ENCODE measurements around the gene CPNE4.

The CPNE4 gene

DNA sequence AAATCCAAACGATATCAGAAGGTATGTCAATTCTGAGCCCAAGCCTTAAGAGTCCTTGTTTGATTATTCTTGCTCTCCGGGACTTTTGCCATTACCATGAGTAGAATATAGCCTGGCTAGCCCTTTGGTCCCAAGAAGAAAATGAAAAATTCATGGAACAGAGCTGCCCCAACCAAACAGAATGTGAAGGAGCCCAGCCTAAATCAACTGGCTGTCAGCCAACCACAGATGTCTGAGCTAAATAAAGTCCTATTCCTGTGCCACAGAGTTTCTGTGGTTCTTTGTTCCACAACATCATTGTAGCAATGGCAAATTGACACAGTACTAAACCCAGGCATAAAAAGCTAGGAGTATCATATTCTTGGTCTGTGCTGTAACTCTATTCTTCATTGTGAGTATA lies 185.2 kb downstream of the CPNE4 start:
- DNase-seq (ENCODE audit: low spot score in 2 of 2) (no peak), ATAC-seq (ENCODE audit: low read depth) (no peak)

DNA sequence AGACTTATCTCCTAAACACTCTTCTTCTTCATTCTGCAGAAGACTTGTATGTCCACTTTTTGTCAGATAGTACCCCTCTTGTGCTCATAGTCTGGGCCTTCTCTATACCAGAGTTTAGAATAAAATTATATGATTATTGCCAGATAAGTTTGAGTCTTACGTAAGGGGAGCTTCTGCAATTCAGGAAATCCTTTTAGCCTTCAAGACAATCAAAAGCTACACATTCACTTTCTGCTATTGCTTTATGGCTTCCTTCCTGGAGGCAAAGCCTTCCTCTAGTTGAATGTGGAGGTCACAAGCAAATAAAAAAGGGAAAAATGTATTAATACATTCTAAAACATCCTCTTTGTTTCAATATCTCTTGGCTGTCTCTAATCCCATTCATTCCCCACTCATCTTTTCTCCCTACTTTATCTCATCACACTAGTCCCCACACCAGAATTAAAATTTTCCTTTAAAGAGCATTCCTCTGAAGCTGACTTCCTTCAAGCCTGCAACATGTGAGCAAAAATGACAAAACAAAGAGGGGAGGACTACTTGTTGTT lies 186.8 kb downstream of the CPNE4 start:
- Mint-ChIP-seq H3K9me3 (no peaks in the 10 kb centered on the region), H3K36me3 (no peaks in the 10 kb centered on the region)
- no peak for ATAC-seq (ENCODE audit: low read depth)

More for the DNA sequence above, 185.2 kb downstream of the CPNE4 start:
- no peaks in the 10 kb centered on the region for H3K9me3 Mint-ChIP-seq
- H3K36me3 Mint-ChIP-seq = no peaks in the 10 kb centered on the region
- no peak overlapping the region for H3K4me3 Mint-ChIP-seq
- H3K27me3 Mint-ChIP-seq = no peaks in the 10 kb centered on the region
- no peaks in the 10 kb centered on the region for H3K4me1 Mint-ChIP-seq
- no peak overlapping the region for H3K27ac Mint-ChIP-seq

DNA sequence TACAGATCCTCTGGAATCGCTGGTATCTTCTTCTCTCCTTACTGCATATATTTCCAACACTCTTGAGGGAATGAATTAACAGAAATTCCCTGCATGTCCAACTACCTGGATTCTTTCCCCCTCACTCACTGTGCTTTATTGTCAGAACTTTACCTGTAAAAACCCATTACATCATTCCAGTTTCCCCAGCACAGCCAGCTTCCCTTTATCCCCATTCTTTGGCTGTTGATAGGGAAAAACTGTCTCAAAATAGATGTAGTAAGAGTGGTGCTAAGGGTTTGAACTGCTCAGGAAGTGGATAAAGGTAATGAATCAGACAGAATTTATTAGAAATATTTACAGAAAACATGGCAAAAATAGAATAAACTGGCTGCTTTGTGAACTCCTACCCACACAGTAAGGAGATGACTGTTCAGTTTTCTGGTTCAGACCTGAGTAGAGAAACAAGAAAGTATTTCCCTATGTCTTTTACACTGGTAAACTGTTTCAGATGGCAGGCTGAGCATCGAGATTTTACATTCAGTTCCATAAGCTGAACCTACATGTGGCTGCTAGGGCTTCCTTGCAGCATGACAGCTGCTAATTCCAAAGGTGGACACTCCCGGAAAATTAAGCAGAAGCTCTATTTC lies 188.4 kb downstream of the CPNE4 start:
- H3K27me3 Mint-ChIP-seq = no peaks in the 10 kb centered on the region
- H3K4me3 Mint-ChIP-seq = no peak overlapping the region
- H3K4me1 Mint-ChIP-seq = no peaks in the 10 kb centered on the region

More for the DNA sequence above, 186.8 kb downstream of the CPNE4 start:
- Mint-ChIP-seq H3K4me1 (no peaks in the 10 kb centered on the region), H3K27ac (no peak overlapping the region), H3K27me3 (no peaks in the 10 kb centered on the region), H3K4me3 (no peak overlapping the region)
- no peak for DNase-seq (ENCODE audit: low spot score in 2 of 2)

DNA sequence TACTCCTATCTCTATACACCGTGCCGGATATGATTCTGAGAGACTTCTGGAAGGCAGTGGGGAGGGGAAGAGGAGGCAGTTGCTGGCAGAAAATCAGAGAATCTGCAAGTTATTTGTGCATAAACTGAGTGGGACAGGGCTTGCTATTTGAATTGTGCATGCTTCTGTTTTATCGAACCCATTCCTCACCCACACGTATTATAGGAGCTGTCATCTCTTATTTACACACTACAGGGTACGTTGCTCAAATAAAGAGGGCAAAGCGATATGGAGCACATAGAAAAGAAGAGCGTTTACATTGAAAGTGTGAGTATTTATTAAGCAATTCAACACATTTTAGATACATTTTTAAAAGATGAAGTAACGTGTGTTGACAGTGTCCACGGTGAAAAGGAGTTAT lies 191.6 kb downstream of the CPNE4 start:
- Mint-ChIP-seq H3K27ac (no peak overlapping the region), H3K4me3 (no peak overlapping the region), H3K27me3 (peaks cover 1% of the 10 kb centered on the region), H3K9me3 (no peaks in the 10 kb centered on the region), H3K4me1 (no peaks in the 10 kb centered on the region), H3K36me3 (no peaks in the 10 kb centered on the region)
- no peak for DNase-seq (ENCODE audit: low spot score in 2 of 2)
- ATAC-seq (ENCODE audit: low read depth) = no peak

More for the DNA sequence above, 188.4 kb downstream of the CPNE4 start:
- DNase-seq (ENCODE audit: low spot score in 2 of 2) (no peak), ATAC-seq (ENCODE audit: low read depth) (no peak)
- H3K9me3 Mint-ChIP-seq = no peaks in the 10 kb centered on the region
- no peak overlapping the region for H3K27ac Mint-ChIP-seq
- H3K36me3 Mint-ChIP-seq = no peaks in the 10 kb centered on the region

DNA sequence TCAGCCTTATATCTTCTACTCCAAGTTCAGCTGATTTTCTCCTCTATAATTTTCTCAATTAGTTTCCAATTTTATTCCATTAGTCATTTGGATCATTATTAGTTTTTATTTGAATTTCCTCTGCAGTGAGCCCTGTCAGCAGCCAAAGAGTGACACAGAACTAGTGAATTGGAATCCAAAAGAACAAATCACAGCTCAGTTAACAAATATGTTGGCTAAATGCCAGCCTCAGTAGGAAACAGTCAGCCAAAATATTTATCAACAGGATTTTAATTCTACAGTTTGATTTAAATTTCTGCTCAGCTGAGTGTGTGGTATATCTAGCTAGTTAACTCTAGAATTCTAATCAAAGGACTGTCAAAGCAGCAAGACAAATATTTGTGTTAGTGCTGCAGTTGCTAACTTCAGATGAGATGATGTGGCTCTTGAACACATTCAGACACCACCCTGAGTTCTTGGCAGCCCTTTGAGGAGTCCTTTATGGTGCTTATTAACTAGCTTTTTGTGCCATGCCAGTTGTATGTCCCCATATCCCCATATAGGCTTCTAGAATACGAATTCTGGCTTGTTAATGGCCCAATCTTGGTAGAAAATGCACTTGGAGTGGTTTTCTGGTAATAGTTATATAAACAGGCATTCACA lies 194.5 kb downstream of the CPNE4 start:
- Mint-ChIP-seq H3K36me3 (no peaks in the 10 kb centered on the region), H3K27ac (no peak overlapping the region), H3K4me1 (no peaks in the 10 kb centered on the region), H3K4me3 (no peak overlapping the region), H3K27me3 (peaks cover 1% of the 10 kb centered on the region), H3K9me3 (no peaks in the 10 kb centered on the region)
- DNase-seq (ENCODE audit: low spot score in 2 of 2) = no peak
- no peak for ATAC-seq (ENCODE audit: low read depth)

DNA sequence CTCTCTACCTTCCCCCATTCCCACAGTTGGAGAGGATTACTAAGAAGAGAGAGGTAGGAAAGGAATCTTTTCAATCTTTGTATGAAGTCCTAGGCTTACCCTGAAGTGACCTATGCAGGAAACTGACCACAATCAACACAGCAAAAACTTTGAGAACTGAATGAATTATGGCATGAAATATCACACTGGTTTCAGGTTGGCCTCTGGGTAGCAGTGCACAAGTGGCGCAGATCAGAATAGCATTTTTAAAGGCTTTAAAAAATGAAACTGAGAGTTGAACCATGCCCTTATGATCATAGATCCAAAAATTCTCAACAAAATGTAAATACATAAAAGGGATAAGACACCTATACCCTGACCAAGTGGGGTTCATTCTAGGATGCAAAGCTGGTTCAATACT lies 198.9 kb downstream of the CPNE4 start:
- Mint-ChIP-seq H3K4me1 (no peaks in the 10 kb centered on the region), H3K9me3 (no peaks in the 10 kb centered on the region), H3K4me3 (no peak overlapping the region), H3K36me3 (no peaks in the 10 kb centered on the region), H3K27me3 (peaks cover 1% of the 10 kb centered on the region), H3K27ac (no peak overlapping the region)
- no peak for DNase-seq (ENCODE audit: low spot score in 2 of 2)
- ATAC-seq (ENCODE audit: low read depth) = no peak

DNA sequence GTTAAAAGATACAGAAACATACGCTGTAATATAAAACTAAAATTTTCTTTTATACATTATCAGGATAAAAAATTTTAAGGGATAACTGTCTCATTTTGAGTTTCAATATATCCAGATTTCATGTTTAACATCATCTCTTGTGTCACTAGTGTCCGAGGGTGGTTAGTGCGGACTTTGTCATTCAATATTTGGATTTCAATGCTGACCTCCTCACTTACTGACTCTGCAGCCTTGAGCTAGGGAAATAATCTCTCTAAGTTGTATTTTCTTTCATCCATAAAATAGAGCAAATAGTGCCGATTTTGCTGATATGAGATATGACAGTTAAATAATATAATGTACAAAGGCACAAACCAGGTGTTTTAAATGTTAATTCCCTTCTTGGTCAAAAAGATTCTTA lies 203.2 kb downstream of the CPNE4 start:
- Mint-ChIP-seq H3K27me3 (no peaks in the 10 kb centered on the region), H3K36me3 (no peaks in the 10 kb centered on the region), H3K27ac (no peak overlapping the region), H3K4me1 (no peaks in the 10 kb centered on the region), H3K9me3 (peaks cover 2% of the 10 kb centered on the region), H3K4me3 (no peak overlapping the region)
- ATAC-seq (ENCODE audit: low read depth) (no peak), DNase-seq (ENCODE audit: low spot score in 2 of 2) (no peak)

DNA sequence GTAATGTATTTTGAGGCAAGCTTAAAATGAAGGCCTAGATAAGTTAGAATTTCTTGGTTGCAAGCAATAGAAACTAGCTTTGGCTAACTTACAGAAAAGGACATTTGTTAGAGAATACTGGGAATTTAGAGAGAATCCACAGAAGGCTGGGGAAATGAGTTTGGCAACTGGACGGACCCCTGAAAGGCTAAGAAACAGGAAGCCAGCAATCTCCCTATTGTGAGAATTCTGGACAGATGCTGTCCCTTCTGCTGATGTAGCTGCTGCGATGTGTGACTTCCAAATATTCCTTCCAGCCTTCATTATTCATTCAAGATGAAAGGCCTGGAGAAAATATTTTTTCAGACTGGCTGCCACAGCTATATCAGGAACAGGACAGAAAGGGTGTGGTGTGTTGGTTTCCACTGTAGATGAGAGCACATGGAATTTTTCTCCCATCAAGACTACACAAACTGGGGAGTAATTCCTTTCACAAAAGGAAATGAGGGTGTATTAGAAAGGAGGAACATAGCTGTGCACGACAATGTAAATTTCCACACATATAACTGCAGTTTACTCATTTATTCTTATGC lies 213.5 kb downstream of the CPNE4 start:
- H3K4me3 Mint-ChIP-seq = no peak overlapping the region
- no peaks in the 10 kb centered on the region for H3K4me1 Mint-ChIP-seq
- no peak for DNase-seq (ENCODE audit: low spot score in 2 of 2)
- no peak for ATAC-seq (ENCODE audit: low read depth)
- no peaks in the 10 kb centered on the region for H3K36me3 Mint-ChIP-seq
- H3K27ac Mint-ChIP-seq = no peak overlapping the region
- H3K27me3 Mint-ChIP-seq = no peaks in the 10 kb centered on the region
- no peaks in the 10 kb centered on the region for H3K9me3 Mint-ChIP-seq

DNA sequence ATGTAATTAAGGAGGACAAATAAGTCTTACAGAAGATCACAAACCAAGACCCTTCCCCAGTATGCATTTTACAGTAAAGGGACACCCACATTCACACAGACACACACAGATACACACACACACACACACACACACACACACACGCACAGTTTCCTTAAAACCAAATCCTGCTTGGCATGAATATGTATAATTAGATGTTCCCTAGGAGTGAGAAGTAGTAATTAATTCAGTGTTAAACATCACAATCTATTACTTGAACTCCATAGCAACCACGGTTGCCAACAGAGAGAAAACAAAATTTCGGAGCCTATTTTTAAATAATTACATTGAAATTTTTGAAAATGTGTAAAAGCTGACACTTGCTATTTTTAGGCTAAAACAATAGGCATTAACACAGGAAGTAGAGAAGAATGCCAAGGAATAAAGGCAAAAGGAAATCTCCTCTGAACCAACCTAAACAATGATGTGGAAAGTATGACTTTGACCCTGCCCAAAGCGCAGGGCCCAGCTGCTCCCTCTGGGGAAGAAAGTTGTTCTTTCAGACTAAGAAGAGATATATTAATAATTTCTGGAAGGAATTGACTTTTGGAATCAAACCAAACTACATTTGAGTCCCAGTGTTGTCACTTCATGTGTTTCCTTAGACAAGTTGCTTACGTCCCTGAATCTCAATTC lies 215.3 kb downstream of the CPNE4 start:
- Mint-ChIP-seq H3K4me1 (no peaks in the 10 kb centered on the region), H3K27me3 (no peaks in the 10 kb centered on the region)

DNA sequence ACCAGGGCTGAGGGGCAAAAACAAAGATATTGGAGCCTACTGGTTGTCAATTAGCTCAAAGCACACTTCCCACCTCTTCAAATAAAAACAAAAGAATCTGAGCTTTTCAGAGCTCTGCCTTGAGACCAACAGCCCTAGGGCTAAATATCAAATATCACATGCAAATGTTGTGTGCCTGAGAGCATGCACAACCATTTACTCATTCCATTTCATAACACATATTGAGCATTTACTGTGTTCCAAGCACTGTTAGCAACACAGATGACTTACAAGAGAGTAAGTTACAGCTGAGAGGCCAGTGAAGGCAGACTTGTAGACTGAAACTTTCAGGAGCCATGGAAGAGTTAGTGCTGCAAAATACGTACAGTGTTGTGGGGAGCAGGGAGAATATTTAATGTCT lies 222.4 kb downstream of the CPNE4 start:
- H3K4me1 Mint-ChIP-seq = no peaks in the 10 kb centered on the region
- DNase-seq (ENCODE audit: low spot score in 2 of 2) (no peak), ATAC-seq (ENCODE audit: low read depth) (no peak)
- H3K9me3 Mint-ChIP-seq = no peaks in the 10 kb centered on the region
- H3K27ac Mint-ChIP-seq = no peak overlapping the region
- no peak overlapping the region for H3K4me3 Mint-ChIP-seq
- H3K36me3 Mint-ChIP-seq = no peaks in the 10 kb centered on the region
- H3K27me3 Mint-ChIP-seq = peaks cover 2% of the 10 kb centered on the region

More for the DNA sequence above, 215.3 kb downstream of the CPNE4 start:
- H3K9me3 Mint-ChIP-seq = no peaks in the 10 kb centered on the region
- no peak overlapping the region for H3K27ac Mint-ChIP-seq
- DNase-seq (ENCODE audit: low spot score in 2 of 2) = no peak
- no peaks in the 10 kb centered on the region for H3K36me3 Mint-ChIP-seq
- no peak for ATAC-seq (ENCODE audit: low read depth)
- H3K4me3 Mint-ChIP-seq = no peak overlapping the region

DNA sequence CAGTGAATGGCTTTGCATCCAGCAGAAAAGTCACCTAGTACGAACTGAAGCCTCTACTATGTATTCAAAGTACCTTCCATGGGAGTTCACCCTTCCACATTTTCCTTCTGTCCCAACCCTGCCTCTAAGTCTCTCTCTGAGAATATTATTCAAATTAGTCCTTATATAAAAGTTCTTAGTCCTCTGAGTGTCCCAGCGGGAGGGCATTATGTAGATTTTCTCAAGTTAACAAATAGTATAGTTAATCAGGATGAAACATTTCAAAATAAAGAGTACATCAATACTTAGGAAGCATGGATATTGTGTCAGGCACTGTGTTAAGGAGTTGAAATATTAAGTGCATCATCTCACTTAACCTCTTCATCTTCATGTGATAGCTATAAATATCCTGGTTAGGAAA lies 223.3 kb downstream of the CPNE4 start:
- peaks cover 6% of the 10 kb centered on the region for H3K27me3 Mint-ChIP-seq
- H3K4me3 Mint-ChIP-seq = no peak overlapping the region
- no peaks in the 10 kb centered on the region for H3K36me3 Mint-ChIP-seq
- no peak overlapping the region for H3K27ac Mint-ChIP-seq
- DNase-seq (ENCODE audit: low spot score in 2 of 2) (no peak), ATAC-seq (ENCODE audit: low read depth) (no peak)
- no peaks in the 10 kb centered on the region for H3K9me3 Mint-ChIP-seq
- no peaks in the 10 kb centered on the region for H3K4me1 Mint-ChIP-seq

DNA sequence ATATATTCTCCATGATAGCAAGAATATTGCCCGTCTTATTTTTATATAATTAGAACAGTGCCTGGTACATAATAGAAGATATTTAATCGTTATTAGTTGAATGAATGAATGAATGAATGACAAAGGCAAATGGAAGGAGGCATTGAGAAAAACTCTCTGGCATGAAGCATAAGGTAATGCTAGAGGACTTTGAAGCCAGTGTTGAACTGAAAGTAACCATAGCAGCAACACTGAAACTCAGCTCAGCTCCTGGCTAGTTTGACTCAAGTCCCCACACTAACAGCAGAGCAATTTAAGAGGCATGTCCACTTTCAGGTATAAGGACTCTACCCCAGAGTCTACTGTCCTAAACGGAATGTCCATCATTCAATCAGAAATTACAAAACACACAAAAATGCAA lies 227.0 kb downstream of the CPNE4 start:
- ATAC-seq (ENCODE audit: low read depth) (no peak), DNase-seq (ENCODE audit: low spot score in 2 of 2) (no peak)
- no peak overlapping the region for H3K4me3 Mint-ChIP-seq
- no peaks in the 10 kb centered on the region for H3K4me1 Mint-ChIP-seq
- peaks cover 6% of the 10 kb centered on the region for H3K27me3 Mint-ChIP-seq
- H3K36me3 Mint-ChIP-seq = no peaks in the 10 kb centered on the region
- no peaks in the 10 kb centered on the region for H3K9me3 Mint-ChIP-seq
- no peak overlapping the region for H3K27ac Mint-ChIP-seq

DNA sequence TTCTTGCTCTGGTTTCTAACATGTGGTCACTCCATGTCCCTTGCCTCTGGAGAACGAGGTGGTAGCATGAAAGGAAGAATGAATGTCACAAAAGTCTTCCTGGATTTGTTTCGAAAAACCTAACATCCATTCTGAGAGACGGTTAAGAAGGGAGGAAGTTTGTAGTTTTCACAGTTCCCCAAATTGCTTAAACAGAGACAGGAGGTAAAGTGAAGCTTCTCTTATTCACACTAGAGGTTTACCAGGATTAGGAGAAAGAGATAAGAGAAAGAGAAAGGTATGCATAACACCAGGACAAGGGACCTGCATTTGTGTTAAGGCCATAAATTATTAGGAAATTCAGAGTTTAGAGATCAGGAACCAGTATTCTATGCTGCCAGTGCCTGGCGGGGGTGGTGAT lies 228.1 kb downstream of the CPNE4 start:
- H3K27ac Mint-ChIP-seq = no peak overlapping the region
- no peak for DNase-seq (ENCODE audit: low spot score in 2 of 2)
- H3K4me1 Mint-ChIP-seq = no peaks in the 10 kb centered on the region
- no peaks in the 10 kb centered on the region for H3K36me3 Mint-ChIP-seq
- no peak for ATAC-seq (ENCODE audit: low read depth)
- no peak overlapping the region for H3K4me3 Mint-ChIP-seq
- peaks cover 5% of the 10 kb centered on the region for H3K27me3 Mint-ChIP-seq
- H3K9me3 Mint-ChIP-seq = no peaks in the 10 kb centered on the region

DNA sequence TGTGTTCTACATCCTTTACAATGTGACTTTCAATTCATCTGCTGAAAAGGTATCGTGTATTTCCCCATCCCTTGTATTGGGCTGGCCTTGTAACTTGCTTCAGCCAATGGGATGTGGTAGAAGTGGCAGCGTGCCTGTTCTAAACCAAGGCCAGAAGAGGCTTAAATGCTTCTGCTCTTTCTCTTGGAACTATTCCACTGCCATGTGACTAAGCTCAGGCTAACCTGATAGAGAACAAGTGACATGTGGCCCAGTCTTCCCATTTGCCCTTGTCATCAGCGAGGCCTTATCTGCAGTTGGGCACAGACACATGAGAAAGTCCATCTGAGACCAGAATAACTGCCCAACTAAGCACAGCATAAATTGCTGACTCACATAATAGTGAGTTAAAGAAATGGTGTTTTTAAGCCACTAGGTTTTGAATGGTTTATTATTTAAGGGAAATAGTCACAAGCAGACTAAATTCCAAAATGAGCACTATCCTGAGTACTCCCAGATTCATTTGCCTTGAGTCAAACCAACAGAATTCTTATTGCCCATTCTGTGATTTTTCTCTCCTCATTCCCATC lies 230.2 kb downstream of the CPNE4 start:
- peaks cover 7% of the 10 kb centered on the region for H3K27me3 Mint-ChIP-seq
- H3K4me3 Mint-ChIP-seq = no peak overlapping the region
- no peak overlapping the region for H3K27ac Mint-ChIP-seq
- no peaks in the 10 kb centered on the region for H3K4me1 Mint-ChIP-seq
- ATAC-seq (ENCODE audit: low read depth) (no peak), DNase-seq (ENCODE audit: low spot score in 2 of 2) (no peak)
- H3K36me3 Mint-ChIP-seq = no peaks in the 10 kb centered on the region
- no peaks in the 10 kb centered on the region for H3K9me3 Mint-ChIP-seq

Data from memory B cell (primary cell).